ENCODE measurements around the gene NEUROD2. TPM values are rescaled to one million over a fixed set of nuclear protein-coding genes. Genes with fewer than 3 reads are reported as not detected.

Gene NEUROD2
- total RNA-seq, 1 donor from 2014 or later: not detected

- ATAC-seq (ENCODE audit: low read depth): no peak
- Mint-ChIP-seq H3K36me3 (ENCODE audit: low read depth) (peaks cover 61% of the 10 kb centered on the region), H3K27me3 (no peaks in the 10 kb centered on the region), H3K4me1 (peaks cover 9% of the 10 kb centered on the region), H3K27ac (no peak overlapping the region), H3K9me3 (peaks cover 3% of the 10 kb centered on the region), H3K4me3 (no peak overlapping the region)
- TF ChIP-seq, protein P1, sequence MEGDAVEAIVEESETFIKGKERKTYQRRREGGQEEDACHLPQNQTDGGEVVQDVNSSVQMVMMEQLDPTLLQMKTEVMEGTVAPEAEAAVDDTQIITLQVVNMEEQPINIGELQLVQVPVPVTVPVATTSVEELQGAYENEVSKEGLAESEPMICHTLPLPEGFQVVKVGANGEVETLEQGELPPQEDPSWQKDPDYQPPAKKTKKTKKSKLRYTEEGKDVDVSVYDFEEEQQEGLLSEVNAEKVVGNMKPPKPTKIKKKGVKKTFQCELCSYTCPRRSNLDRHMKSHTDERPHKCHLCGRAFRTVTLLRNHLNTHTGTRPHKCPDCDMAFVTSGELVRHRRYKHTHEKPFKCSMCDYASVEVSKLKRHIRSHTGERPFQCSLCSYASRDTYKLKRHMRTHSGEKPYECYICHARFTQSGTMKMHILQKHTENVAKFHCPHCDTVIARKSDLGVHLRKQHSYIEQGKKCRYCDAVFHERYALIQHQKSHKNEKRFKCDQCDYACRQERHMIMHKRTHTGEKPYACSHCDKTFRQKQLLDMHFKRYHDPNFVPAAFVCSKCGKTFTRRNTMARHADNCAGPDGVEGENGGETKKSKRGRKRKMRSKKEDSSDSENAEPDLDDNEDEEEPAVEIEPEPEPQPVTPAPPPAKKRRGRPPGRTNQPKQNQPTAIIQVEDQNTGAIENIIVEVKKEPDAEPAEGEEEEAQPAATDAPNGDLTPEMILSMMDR (IDR thresholded peaks at IDR 0.05): no peak
- no peak for DNase-seq
- POLR2A ChIA-PET: no interaction called here
- intact Hi-C loops (cut with micrococcal nuclease): no loop called here
- CTCF ChIA-PET: no interaction called here
Observed at GRCh38 chr17:39566094-39566850, 41.4 kb downstream of the NEUROD2 start.

GRCh38 chr17:39564211-39564848 lies 43.4 kb downstream of the NEUROD2 start:
- no peak for ATAC-seq (ENCODE audit: low read depth)
- ChIA-PET POLR2A (no interaction called here), CTCF (no interaction called here)

DNA sequence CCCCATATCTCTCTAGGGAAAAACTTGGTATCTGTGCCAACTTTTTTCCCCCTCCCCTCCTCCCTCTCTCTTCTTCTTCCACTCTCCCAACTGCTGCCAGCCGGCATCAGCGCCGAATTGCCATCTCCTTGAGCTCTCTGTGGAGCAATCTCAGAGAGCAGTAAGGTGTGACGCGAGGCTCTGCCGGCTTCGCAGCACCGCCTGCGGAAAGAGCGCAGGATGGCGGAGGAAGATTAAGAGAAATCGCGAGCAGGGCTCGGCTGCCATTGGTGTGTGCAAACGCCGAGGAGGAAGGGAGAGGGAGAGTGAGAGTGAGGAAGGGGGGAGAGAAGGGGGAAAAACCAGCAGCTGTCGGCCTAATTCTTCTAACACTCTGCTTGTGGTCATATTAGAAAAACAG lies 44.2 kb downstream of the NEUROD2 start:
- ChIA-PET CTCF (no interaction called here), POLR2A (no interaction called here)
- Mint-ChIP-seq H3K4me3 (peak overlapping the region; percentile 36), H3K4me1 (peaks cover 9% of the 10 kb centered on the region), H3K27me3 (no peaks in the 10 kb centered on the region), H3K36me3 (ENCODE audit: low read depth) (peaks cover 54% of the 10 kb centered on the region), H3K27ac (no peak overlapping the region), H3K9me3 (no peaks in the 10 kb centered on the region)
- intact Hi-C loops (cut with micrococcal nuclease): no loop called here
- ATAC-seq (ENCODE audit: low read depth) (peak; percentile 31), DNase-seq (no peak)
- TF ChIP-seq, protein P1 (IDR thresholded peaks at IDR 0.05): no peak

More at GRCh38 chr17:39564211-39564848, 43.4 kb downstream of the NEUROD2 start:
- no peaks in the 10 kb centered on the region for H3K27me3 Mint-ChIP-seq
- no peak overlapping the region for H3K27ac Mint-ChIP-seq
- TF ChIP-seq, protein P1 (IDR thresholded peaks at IDR 0.05): no peak
- intact Hi-C loops (cut with micrococcal nuclease): no loop called here
- H3K36me3 Mint-ChIP-seq (ENCODE audit: low read depth): peaks cover 57% of the 10 kb centered on the region
- DNase-seq: no peak
- H3K9me3 Mint-ChIP-seq: no peaks in the 10 kb centered on the region
- H3K4me1 Mint-ChIP-seq: peaks cover 9% of the 10 kb centered on the region
- H3K4me3 Mint-ChIP-seq: no peak overlapping the region

- H3K36me3 Mint-ChIP-seq (ENCODE audit: low read depth): peaks cover 50% of the 10 kb centered on the region
- no peaks in the 10 kb centered on the region for H3K9me3 Mint-ChIP-seq
- H3K27me3 Mint-ChIP-seq: no peaks in the 10 kb centered on the region
- intact Hi-C loops (cut with micrococcal nuclease): no loop called here
- POLR2A ChIA-PET: no interaction called here
- H3K27ac Mint-ChIP-seq: no peak overlapping the region
- peaks cover 9% of the 10 kb centered on the region for H3K4me1 Mint-ChIP-seq
- H3K4me3 Mint-ChIP-seq: no peak overlapping the region
- TF ChIP-seq, protein P1 (IDR thresholded peaks at IDR 0.05): no peak
- ATAC-seq (ENCODE audit: low read depth): no peak
- no peak for DNase-seq
- CTCF ChIA-PET: no interaction called here
Observed at GRCh38 chr17:39562976-39563375, 44.7 kb downstream of the NEUROD2 start.

- TF ChIP-seq, protein P1 (IDR thresholded peaks at IDR 0.05): no peak
- DNase-seq (no peak), ATAC-seq (ENCODE audit: low read depth) (no peak)
- peaks cover 9% of the 10 kb centered on the region for H3K4me1 Mint-ChIP-seq
- intact Hi-C loops (cut with micrococcal nuclease): no loop called here
- no peak overlapping the region for H3K27ac Mint-ChIP-seq
- H3K36me3 Mint-ChIP-seq (ENCODE audit: low read depth): peaks cover 50% of the 10 kb centered on the region
- POLR2A ChIA-PET: no interaction called here
- no peaks in the 10 kb centered on the region for H3K27me3 Mint-ChIP-seq
- H3K4me3 Mint-ChIP-seq: no peak overlapping the region
- H3K9me3 Mint-ChIP-seq: no peaks in the 10 kb centered on the region
- CTCF ChIA-PET: no interaction called here
Observed at GRCh38 chr17:39562395-39562794, 45.3 kb downstream of the NEUROD2 start.
